ENCODE data around the gene INPP4B. TPM values are rescaled to one million over a fixed set of nuclear protein-coding genes. Genes with fewer than 3 reads are reported as not detected.

The INPP4B gene
- total and polyA plus RNA-seq, 2 donors (not counting 1 experiment from before 2014, with no cell fraction given): 0.03 TPM; not detected in 1

DNA sequence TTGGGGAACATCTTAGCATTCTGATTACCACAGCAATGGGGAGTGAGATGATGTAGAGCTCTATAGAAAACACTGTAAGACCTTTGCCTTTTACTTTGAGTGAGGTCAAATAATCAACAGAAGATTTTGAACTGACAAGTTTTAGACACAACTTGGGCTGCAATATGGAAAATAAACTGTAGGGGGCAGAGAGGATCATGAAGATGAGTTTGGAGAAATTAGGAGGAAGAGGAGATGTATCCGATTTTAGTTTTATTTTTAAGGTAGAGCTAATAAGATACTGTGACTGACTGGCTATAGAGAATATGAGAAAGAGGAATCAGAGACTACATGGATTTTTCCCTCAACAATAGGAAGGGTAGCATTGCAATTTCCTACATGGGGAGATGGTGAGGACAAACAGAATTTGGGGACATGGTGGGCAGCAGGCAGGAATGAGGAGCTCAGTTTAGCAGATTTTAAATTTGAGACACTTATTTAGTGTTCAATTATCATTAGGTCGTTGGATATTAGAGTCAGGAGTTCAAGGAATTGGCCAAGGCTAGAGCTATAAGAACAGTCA lies 563.1 kb downstream of the INPP4B start:
- no peaks in the 10 kb centered on the region for H3K79me2 ChIP-seq (ENCODE audit: control insufficient read depth, insufficient read depth, low read length)
- Mint-ChIP-seq H3K4me3 (no peak overlapping the region), H3K9me3 (ENCODE audit: insufficient read depth) (no peaks in the 10 kb centered on the region), H3K27ac (no peak overlapping the region), H3K4me1 (no peaks in the 10 kb centered on the region), H3K27me3 (no peaks in the 10 kb centered on the region)
- TF ChIP-seq, protein P1, sequence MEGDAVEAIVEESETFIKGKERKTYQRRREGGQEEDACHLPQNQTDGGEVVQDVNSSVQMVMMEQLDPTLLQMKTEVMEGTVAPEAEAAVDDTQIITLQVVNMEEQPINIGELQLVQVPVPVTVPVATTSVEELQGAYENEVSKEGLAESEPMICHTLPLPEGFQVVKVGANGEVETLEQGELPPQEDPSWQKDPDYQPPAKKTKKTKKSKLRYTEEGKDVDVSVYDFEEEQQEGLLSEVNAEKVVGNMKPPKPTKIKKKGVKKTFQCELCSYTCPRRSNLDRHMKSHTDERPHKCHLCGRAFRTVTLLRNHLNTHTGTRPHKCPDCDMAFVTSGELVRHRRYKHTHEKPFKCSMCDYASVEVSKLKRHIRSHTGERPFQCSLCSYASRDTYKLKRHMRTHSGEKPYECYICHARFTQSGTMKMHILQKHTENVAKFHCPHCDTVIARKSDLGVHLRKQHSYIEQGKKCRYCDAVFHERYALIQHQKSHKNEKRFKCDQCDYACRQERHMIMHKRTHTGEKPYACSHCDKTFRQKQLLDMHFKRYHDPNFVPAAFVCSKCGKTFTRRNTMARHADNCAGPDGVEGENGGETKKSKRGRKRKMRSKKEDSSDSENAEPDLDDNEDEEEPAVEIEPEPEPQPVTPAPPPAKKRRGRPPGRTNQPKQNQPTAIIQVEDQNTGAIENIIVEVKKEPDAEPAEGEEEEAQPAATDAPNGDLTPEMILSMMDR (IDR thresholded peaks at IDR 0.05): no peak
- no peak for TF ChIP-seq EZH2 (IDR thresholded peaks at IDR 0.05; ENCODE audit: borderline replicate concordance, insufficient read depth, low read depth, low read length, poor library complexity, severe bottlenecking)
- H3K9me3 ChIP-seq (ENCODE audit: control extremely low read depth in 1 of 3, control insufficient read depth in 2 of 3, insufficient read depth in 1 of 3, low read length in 2 of 3): no peaks in the 10 kb centered on the region
- H3K27ac ChIP-seq (ENCODE audit: low read length in 2 of 2): no peak overlapping the region
- H3K4me1 ChIP-seq (ENCODE audit: control insufficient read depth in 2 of 2, insufficient read depth in 2 of 2, low read length in 2 of 2): no peaks in the 10 kb centered on the region
- no peak for ATAC-seq (ENCODE audit: low read depth)
- DNase-seq: no peak
- ChIA-PET POLR2A (no interaction called here), CTCF (no interaction called here)
- WGBS (ENCODE audit: insufficient coverage): no CpG with 5 or more reads among the region's 2 CpGs
- intact Hi-C loops (cut with micrococcal nuclease): no loop called here
- no peak overlapping the region for H3K4me3 ChIP-seq (ENCODE audit: control extremely low read depth in 1 of 5, extremely low read depth in 1 of 5, insufficient read depth in 1 of 5, low read depth in 2 of 5, low read length in 4 of 5)
- no peaks in the 10 kb centered on the region for H4K20me1 ChIP-seq (ENCODE audit: control insufficient read depth, insufficient read depth, low read length, poor library complexity, severe bottlenecking)
- H3K27me3 ChIP-seq (replicated peaks in 1 of 4; ENCODE audit: control extremely low read depth in 1 of 4, control insufficient read depth in 3 of 4, insufficient read depth in 4 of 4, low read length in 3 of 4): no peaks in the 10 kb centered on the region
- H3K9ac ChIP-seq (ENCODE audit: low read length): no peak overlapping the region
- H3K4me2 ChIP-seq (replicated peaks; ENCODE audit: low read depth, low read length, poor library complexity, severe bottlenecking): no peak overlapping the region
- H3K36me3 ChIP-seq (replicated peaks in 1 of 2; ENCODE audit: control extremely low read depth in 1 of 2, control insufficient read depth in 1 of 2, extremely low read depth in 1 of 2, insufficient read depth in 2 of 2, low read length in 1 of 2): no peaks in the 10 kb centered on the region
- H2AFZ ChIP-seq (ENCODE audit: insufficient read depth, low read depth, low read length, poor library complexity, severe bottlenecking): no peak overlapping the region

DNA sequence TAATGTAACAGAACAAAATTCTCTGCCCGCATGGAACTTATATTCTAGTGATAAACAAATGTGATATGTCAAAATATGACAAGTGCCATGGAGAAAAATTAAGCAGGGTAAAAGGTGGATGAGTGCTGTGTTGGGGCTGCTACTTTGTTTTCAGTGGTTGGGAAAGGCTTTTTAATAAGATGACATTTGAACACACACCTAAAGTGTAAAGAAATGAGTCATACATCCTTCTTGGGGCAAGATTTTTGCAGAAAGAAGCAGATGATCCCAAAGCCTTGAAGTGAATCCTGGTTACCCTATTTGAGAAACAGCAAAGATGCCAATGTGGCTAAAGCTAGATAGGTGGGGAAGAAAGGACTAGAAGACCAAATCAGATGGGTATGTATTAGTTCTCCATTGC lies 564.1 kb downstream of the INPP4B start:
- H3K27me3 Mint-ChIP-seq: no peaks in the 10 kb centered on the region
- H3K27ac Mint-ChIP-seq: no peak overlapping the region
- peaks cover 0 to 1% (median 0%) of the 10 kb centered on the region in 3 donors for H3K9me3 ChIP-seq (ENCODE audit: control extremely low read depth in 1 of 3, control insufficient read depth in 2 of 3, insufficient read depth in 1 of 3, low read length in 2 of 3)
- H3K4me3 Mint-ChIP-seq: no peak overlapping the region
- H3K9ac ChIP-seq (ENCODE audit: low read length): no peak overlapping the region
- ATAC-seq (ENCODE audit: low read depth): no peak
- H3K27me3 ChIP-seq (replicated peaks in 1 of 4; ENCODE audit: control extremely low read depth in 1 of 4, control insufficient read depth in 3 of 4, insufficient read depth in 4 of 4, low read length in 3 of 4): no peaks in the 10 kb centered on the region
- no CpG with 5 or more reads among the region's 1 CpG for WGBS (ENCODE audit: insufficient coverage)
- H3K4me2 ChIP-seq (replicated peaks; ENCODE audit: low read depth, low read length, poor library complexity, severe bottlenecking): no peak overlapping the region
- H4K20me1 ChIP-seq (ENCODE audit: control insufficient read depth, insufficient read depth, low read length, poor library complexity, severe bottlenecking): no peaks in the 10 kb centered on the region
- no peaks in the 10 kb centered on the region for H3K4me1 ChIP-seq (ENCODE audit: control insufficient read depth in 2 of 2, insufficient read depth in 2 of 2, low read length in 2 of 2)
- intact Hi-C loops (cut with micrococcal nuclease): no loop called here
- no peaks in the 10 kb centered on the region for H3K36me3 ChIP-seq (replicated peaks in 1 of 2; ENCODE audit: control extremely low read depth in 1 of 2, control insufficient read depth in 1 of 2, extremely low read depth in 1 of 2, insufficient read depth in 2 of 2, low read length in 1 of 2)
- CTCF ChIA-PET: no interaction called here
- H3K4me3 ChIP-seq (ENCODE audit: control extremely low read depth in 1 of 5, extremely low read depth in 1 of 5, insufficient read depth in 1 of 5, low read depth in 2 of 5, low read length in 4 of 5): no peak overlapping the region
- H3K9me3 Mint-ChIP-seq (ENCODE audit: insufficient read depth): no peaks in the 10 kb centered on the region
- no peaks in the 10 kb centered on the region for H3K4me1 Mint-ChIP-seq
- POLR2A ChIA-PET: no interaction called here
- H3K79me2 ChIP-seq (ENCODE audit: control insufficient read depth, insufficient read depth, low read length): no peaks in the 10 kb centered on the region
- H3K27ac ChIP-seq (ENCODE audit: low read length in 2 of 2): no peak overlapping the region
- no peak overlapping the region for H2AFZ ChIP-seq (ENCODE audit: insufficient read depth, low read depth, low read length, poor library complexity, severe bottlenecking)
- DNase-seq: no peak
- TF ChIP-seq EZH2 (IDR thresholded peaks at IDR 0.05; ENCODE audit: borderline replicate concordance, insufficient read depth, low read depth, low read length, poor library complexity, severe bottlenecking): no peak
- TF ChIP-seq, protein P1 (IDR thresholded peaks at IDR 0.05): no peak

Data from B cell (primary cell).